ENCODE data around the gene SENP2.
"Not testable (repeated sequence)": the region's sequence is repeated elsewhere in the genome, so short reads cannot be mapped to it uniquely, and the experiment has no call there.

SENP2 gene

GRCh38 chr3:185594073-185594472, 8.0 kb downstream of the SENP2 start:
- no peak for DNase-seq

DNA sequence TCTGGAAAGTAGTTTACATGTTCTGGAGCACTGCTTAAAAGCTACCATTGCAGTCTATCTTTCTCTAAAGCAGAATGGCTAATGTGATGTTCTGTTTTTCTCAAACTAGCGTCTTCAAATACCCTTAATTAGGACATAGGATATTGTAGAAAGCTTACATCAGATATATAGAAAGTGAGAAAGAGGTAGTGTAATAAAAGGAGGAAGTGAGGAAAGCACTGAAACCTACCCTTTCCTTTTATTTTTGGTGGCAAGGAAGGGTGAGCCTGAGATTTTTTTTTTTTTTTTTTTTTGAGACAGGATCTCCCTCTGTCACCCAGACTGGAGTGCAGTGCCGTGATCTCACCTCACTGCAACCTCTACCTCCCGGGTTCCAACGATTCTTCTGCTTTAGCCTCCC, 9.4 kb downstream of the SENP2 start:
- no peak for DNase-seq

GRCh38 chr3:185605566-185605965, 19.5 kb downstream of the SENP2 start:
- no peak for DNase-seq

DNA sequence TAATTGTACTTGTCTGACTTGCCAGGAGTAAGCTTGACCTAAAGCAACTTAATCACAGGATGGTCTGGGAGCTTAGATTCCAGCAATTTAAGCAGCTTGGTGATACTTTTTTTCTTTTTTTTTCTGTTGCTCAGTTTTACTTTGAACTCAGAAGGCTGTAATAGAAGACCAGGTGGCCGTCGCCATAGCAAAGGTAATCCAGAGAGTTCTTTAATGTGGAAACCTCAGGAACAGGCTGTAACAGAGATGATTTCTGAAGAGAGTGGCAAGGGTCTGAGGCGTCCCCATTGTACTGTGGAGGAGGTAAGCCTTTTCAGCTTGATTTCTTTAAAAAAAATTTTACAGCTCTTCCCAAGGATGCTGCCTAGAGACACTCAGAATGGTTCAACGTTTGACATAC, 20.1 kb downstream of the SENP2 start:
- DNase-seq, result no peak

GRCh38 chr3:185613016-185613415, 26.9 kb downstream of the SENP2 start:
- no peak for DNase-seq

DNA sequence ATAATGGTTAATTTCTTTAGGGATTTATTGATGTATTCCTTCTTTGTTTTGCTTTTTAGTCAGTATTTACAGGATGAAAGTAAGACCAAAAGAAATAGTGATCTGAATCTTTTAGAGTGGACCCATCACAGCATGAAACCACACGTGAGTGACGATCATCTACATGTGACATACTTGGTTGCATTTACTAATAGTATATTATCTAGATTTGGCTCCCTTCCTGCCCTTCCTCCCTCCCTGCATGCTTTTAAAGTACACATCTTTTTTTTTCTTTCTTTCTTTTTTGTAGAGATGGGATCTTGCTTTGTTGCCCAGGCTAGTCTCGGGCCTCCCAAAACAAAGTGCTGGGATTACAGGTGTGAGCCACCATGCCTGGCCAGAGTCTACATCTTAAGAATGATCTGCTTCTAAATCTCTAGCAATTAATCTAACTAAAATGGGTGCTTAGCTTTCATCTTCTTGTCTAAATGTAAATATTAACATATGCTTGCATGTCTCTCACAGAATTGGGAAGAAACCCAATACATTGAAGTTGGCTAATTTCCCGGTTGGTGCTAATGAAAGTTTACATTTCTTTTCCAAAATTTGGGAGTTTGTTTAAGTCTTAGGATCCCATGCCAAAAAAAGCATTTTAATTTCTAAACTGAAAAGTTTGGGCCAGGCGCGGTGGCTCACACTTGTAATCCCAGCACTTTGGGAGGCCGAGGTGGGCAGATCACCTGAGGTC, 38.0 kb downstream of the SENP2 start:
- DNase-seq, result no peak

- DNase-seq, result no peak
Measured at GRCh38 chr3:185625784-185626183, 39.7 kb downstream of the SENP2 start.

- DNase-seq, result no peak
Measured at GRCh38 chr3:185629554-185630181, 43.6 kb downstream of the SENP2 start.

DNA sequence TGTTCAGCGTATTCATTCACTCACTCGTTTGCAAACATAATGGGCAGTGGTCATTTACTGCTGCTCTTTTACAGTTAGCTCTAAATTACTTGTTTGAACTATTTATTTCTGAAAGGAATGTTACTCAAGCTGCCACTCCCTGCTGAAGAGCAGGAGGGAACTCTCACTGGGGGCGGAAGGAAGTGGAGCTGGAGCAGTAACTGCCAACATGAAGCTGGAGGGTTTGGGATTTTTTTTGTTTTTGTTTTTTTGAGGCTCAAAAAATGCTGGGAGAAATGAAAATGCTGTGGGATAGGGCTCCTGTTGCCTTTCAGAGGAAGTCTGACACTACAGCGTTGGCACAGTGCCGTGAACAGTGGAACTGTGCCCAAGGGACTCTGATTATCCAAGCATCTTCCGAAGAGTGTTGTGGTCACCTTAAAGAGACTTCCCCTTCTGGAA, 44.1 kb downstream of the SENP2 start:
- no peak for DNase-seq

GRCh38 chr3:185631108-185631507, 45.0 kb downstream of the SENP2 start:
- DNase-seq, result no peak

DNA sequence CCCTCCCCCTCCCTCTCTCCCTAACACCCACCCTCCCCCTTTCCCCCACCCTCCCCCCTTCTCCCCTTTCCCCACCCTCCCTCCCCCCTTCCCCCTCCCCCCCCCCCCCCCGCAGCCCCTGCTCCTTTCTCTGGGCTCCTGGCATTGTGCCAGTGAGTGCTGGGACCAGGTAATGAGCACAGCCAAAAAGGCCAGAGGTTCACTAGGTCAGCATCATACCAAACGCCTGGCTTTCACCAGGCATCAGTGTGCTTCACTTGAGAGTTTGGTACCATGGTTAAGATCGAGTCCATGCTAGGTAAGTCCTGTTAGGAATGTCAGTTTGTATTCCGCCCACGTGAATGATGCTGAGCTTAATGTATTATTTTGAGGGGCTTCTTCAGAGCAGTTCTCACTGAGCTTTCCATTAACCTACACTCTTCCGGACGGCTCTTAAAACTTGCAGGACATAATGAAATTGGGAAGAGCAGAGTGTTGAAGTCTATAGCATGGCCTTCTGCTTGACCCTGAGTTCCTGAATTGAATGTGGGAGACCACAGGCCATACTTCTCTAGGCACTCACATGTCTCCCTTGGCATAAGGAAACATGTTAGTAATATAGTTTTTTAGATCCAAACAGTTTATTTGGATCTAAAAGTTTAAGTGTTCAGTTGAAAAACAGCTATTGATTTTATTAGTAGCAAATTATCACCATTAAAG, 45.6 kb downstream of the SENP2 start:
- no peak for DNase-seq

DNA sequence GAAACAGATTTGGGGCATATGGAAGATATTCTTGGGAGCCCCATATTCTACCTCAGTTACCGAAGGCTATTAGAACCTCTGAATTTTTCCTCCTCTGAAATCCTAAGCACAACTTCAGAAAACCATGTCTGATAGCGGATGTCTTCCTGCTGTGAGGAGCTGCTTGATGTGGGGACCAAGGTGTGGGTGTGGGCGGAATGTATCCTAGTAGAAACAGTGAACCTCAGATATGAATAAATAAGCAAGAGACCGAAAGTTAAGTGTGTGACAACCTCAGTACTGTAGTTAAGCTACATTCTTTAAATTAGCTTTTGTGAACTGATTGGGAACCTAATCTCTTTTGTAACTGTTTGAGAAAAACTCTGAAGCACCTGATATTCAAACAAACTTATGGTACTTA, 46.9 kb downstream of the SENP2 start:
- no peak for DNase-seq

- no peak for DNase-seq
Measured at GRCh38 chr3:185637388-185637787, 51.3 kb downstream of the SENP2 start.

DNA sequence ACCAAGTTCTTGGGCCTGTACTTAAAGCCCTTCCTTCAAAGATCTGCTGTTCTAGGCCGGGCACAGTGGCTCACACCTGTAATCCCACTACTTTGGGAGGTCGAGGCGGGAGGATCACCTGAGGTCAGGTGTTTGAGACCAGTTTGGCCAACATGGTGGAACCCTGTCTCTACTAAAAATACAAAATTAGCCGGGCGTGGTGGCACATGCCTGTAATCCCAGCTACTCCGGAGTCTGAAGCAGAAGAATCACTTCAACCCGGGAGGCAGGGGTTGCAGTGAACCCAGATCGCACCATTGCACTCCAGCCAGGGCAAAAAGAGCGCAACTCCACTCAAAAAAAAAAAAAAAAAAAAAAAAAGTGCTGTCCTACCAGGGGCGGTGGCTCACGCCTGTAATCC, 52.6 kb downstream of the SENP2 start:
- DNase-seq, result not testable (repeated sequence)

GRCh38 chr3:185639632-185640206, 53.6 kb downstream of the SENP2 start:
- no peak for DNase-seq

GRCh38 chr3:185640308-185640707, 54.2 kb downstream of the SENP2 start:
- no peak for DNase-seq

DNA sequence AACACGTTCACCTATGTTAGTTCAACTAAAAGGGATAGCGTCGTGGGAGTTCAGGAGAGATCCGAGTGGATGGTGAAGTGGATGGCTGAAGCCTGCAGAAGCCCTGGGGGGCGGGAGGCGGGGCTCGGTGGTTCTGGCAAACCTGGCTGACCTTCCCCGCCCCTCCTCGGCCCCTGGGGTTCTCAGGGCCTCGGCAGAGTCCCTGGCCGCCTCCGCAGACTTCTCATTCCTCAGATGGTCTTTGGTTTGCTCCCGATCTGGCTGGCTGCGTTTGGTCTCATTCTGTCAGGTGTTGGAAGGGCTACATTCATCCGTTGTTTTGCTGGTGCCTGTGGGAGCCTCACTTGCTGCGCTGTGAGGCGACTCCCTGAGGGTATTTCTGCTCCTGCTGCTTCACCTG, 59.1 kb downstream of the SENP2 start:
- DNase-seq, result not testable (repeated sequence)

- DNase-seq, result peak; percentile 83
Measured at GRCh38 chr3:185645596-185646381, 59.7 kb downstream of the SENP2 start.

DNA sequence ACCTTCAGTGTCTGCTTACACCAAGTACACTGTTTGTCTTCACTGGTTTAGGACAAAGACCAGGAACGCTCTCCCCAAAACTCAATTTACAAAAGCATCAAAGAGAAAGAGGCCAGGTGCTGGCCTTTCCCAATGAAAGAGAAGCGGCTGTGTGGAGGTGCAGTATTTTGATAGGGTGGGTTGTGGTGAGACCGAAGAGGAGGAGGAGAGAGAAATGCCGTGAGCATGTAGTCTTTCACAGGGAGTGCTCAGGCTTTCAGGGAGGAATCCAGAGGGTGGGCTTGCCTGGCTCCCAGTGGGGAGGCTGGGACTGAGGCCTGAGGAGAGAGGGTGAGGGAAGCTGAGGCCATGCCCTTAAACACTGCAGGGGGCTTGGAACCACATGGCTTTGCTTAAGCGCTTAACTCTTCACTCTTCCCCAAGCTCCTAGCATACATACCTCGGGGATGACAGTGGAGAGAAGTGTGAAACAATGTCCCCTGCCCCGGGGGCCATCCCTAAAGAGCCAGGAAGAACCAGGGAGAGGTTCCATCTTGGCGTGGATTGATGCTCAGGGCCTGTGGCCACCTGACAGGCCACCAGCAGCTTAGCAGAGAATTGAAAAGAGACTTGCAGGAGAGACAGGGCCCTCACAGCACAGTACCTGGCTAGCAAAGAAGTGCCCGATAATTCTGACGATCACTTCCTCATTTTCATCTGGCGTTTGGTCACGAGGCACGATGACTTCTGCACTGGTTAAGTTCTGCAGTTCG, 60.5 kb downstream of the SENP2 start:
- no peak for DNase-seq

DNA sequence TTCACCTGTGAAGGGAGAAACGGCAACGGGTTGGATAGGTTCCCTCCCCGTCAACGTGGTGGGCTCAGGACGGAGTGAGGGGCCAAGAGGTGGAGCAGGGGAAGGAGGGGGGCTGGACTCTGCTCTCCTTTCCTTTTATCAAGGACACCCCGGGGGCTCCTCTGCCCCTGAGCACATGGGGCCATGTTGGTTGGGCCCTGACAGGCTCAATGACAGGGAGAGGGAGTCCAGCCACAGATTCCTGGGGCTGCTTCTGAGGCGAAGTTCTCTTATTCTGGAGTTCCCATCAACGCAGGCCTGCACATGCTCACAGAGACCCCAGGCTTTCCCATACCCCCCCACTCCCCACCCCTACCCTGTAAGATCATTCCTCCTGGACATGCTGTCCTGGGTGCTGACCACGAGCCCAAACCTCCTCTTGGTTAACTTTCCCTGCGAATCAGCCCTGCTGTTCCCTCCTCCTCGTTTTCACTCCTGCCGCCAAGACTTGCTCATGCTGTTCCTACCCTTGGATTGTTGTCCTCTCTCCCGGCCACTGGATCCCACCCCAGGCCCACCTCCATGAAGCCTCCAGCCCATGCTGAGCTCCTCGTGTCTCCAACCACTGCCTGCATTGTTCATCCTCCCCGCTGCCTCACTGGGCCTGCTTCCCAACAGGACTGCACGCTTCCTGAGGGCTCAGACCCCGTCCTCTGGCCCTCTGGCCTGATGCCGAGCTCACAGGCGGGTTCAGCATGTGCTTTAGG, 61.2 kb downstream of the SENP2 start:
- DNase-seq, result no peak

DNA sequence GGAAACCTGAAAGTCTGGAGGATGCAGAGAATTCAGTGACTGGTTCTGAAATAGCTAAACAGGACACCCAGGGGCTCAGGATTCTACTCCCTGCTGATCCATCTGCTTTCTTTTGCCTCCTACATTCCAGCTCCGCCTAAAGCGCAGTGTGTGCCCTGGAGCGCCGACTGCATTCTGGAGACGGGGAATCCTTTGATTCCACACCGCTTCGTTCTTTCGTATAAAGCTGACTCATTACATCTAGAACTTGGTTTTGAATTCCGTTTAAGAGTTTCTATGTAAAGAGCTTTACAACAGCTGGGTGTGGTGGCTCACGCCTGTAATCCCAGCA, 61.8 kb downstream of the SENP2 start:
- no peak for DNase-seq

- no peak for DNase-seq
Measured at GRCh38 chr3:185648396-185648795, 62.3 kb downstream of the SENP2 start.

Data from NCI-H2171 (cell line).